CD4-positive, alpha-beta memory T cell (primary cell): ENCODE results near the gene PIN4. TPM values are rescaled to one million over a fixed set of nuclear protein-coding genes. Genes with fewer than 3 reads are reported as not detected.
A peak's percentile ranks its signal among the peaks of the same experiment; 100 is the strongest.

Experiments used
- CTCF ChIA-PET: fragments of 350-600 bp; sonication (Branson Sonifier 250); formaldehyde crosslinking; loops from one replicate; lab custom pipeline; 2021; ENCODE audit warnings: inconsistent platforms; ENCODE audit not compliant: partially characterized antibody; lab: Charles Lee
- POLR2A ChIA-PET: fragments of 350-600 bp; sonication (Branson Sonifier 250); formaldehyde crosslinking; loops from one replicate; lab custom pipeline; 2021; ENCODE audit not compliant: partially characterized antibody; lab: Charles Lee
- DNase-seq, 5 donors: peaks; one replicate each; pipeline versions ENCODE4 v3.0.0 to v3.0.0-alpha.2; 2020 to 2022; ENCODE audit warnings: mixed read lengths in 1 of 5
- H3K27ac ChIP-seq: one replicate; pipeline ENCODE4 v1.7.0; 2013; ENCODE audit warnings: low read depth, low read length
- H3K27me3 ChIP-seq: 2 replicates; pipeline ENCODE4 v1.7.0; 2013; ENCODE audit warnings: mild to moderate bottlenecking, low read length, moderate library complexity; ENCODE audit not compliant: insufficient read depth
- H3K36me3 ChIP-seq: 2 replicates; pipeline ENCODE4 v1.7.0; 2013; ENCODE audit warnings: mild to moderate bottlenecking, low read length, moderate library complexity; ENCODE audit not compliant: insufficient read depth
- H3K4me1 ChIP-seq: 2 replicates; pipeline ENCODE4 v1.7.0; 2013; ENCODE audit warnings: mild to moderate bottlenecking, low read length, moderate library complexity; ENCODE audit not compliant: insufficient read depth
- H3K4me3 ChIP-seq, 2 donors: one replicate each; pipeline ENCODE4 v1.7.0; 2013; ENCODE audit warnings: low read length in 2 of 2, mild to moderate bottlenecking in 1 of 2
- H3K9me3 ChIP-seq, 2 donors: one replicate each; pipeline ENCODE4 v1.7.0; 2013; ENCODE audit warnings: low read length in 2 of 2, control low read depth in 1 of 2; ENCODE audit not compliant: control insufficient read depth in 1 of 2
- H3K27ac Mint-ChIP-seq, 7 donors: one replicate each; pipeline ENCODE4 v1.8.0; 2020 to 2021; ENCODE audit warnings: mixed read lengths in 7 of 7, mild to moderate bottlenecking in 6 of 7, inconsistent platforms in 3 of 7, moderate library complexity in 3 of 7
- H3K27me3 Mint-ChIP-seq, 2 donors: one replicate each; pipeline ENCODE4 v1.8.0; 2020 to 2021; ENCODE audit warnings: mixed read lengths in 2 of 2
- H3K36me3 Mint-ChIP-seq, 2 donors: one replicate each; pipeline ENCODE4 v1.8.0; 2020 to 2021; ENCODE audit warnings: mixed read lengths in 2 of 2, inconsistent platforms in 1 of 2, mild to moderate bottlenecking in 1 of 2
- H3K4me1 Mint-ChIP-seq, 4 donors: one replicate each; pipeline ENCODE4 v1.8.0; 2020 to 2021; ENCODE audit warnings: mixed read lengths in 4 of 4, mild to moderate bottlenecking in 1 of 4
- H3K4me3 Mint-ChIP-seq, 8 donors: one replicate each; pipeline ENCODE4 v1.8.0; 2020 to 2021; ENCODE audit warnings: mixed read lengths in 8 of 8, mild to moderate bottlenecking in 7 of 8, moderate library complexity in 6 of 8, inconsistent platforms in 3 of 8
- H3K9me3 Mint-ChIP-seq, 8 donors: one replicate each; pipeline ENCODE4 v1.8.0; 2020 to 2021; ENCODE audit warnings: mixed read lengths in 8 of 8, mild to moderate bottlenecking in 5 of 8, inconsistent platforms in 3 of 8, moderate library complexity in 1 of 8
- intact Hi-C: fragments of 100-400 bp; cut with micrococcal nuclease; formaldehyde crosslinking; loops from one replicate; pipeline ENCODE4 v1.15.1; 2023
- polyA plus RNA-seq, 2 donors: library from polyadenylated mRNA; unstranded; fragments of 300-500 nt; fragmentation: Illumina TruSeq; gene quantifications; one replicate each; pipeline ENCODE4 v1.2.3, GENCODE V29; 2021
- total RNA-seq, 2 experiments: library from RNA; stranded (reverse); gene quantifications; one replicate each; pipeline ENCODE4 v1.2.3, GENCODE V29; 2021

The PIN4 gene
- total and polyA plus RNA-seq, 4 experiments from 2014 or later: 13.3 to 34.1 (median 21.4) TPM

DNA sequence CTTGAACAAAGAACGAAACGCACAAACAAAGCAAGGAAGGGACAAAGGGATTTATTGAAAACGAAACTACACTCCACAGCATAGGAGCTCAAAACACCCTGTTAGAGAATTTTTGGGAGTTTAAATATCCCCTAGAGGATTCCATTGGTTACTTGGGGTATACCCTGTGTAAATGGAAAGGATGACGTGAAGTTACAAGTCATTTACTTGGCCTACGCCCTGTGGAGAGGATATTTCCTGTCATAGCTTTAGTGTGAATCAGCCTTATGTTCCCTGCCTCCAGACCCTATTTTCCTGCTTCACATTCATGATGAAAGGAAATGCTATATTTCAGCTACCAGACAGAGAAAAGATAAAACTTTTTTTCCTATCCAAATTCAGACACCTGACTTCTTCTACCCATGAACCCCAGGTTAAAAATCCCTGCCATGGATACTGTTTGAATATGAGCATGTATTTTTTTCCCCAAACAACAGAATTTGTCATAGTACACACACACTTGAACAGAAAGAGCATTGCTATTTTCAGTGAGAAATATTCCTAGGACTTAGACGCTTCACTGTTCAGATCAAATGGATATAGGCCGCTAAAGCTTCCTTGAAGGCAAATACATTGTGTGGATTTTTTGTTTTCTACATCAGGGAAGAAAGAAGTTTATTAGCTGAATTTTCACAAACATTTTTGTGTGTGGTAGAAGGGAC lies 20.4 kb downstream of the PIN4 start:
- H3K36me3 Mint-ChIP-seq: peaks cover 14 to 25% of the 10 kb centered on the region in 2 donors
- Histone ChIP-seq H3K27ac (no peak overlapping the region), H3K4me3 (no peak overlapping the region), H3K9me3 (no peaks in the 10 kb centered on the region), H3K4me1 (no peaks in the 10 kb centered on the region), H3K27me3 (no peaks in the 10 kb centered on the region), H3K36me3 (no peaks in the 10 kb centered on the region)
- DNase-seq: no peak
- ChIA-PET CTCF (no interaction called here), POLR2A (no interaction called here)
- peak overlapping the region in 1 of 7 donors; percentile 35 for H3K27ac Mint-ChIP-seq
- no peaks in the 10 kb centered on the region for H3K4me1 Mint-ChIP-seq
- no peak overlapping the region for H3K4me3 Mint-ChIP-seq
- H3K27me3 Mint-ChIP-seq: no peaks in the 10 kb centered on the region
- no peaks in the 10 kb centered on the region for H3K9me3 Mint-ChIP-seq
- intact Hi-C loops: no loop called here

DNA sequence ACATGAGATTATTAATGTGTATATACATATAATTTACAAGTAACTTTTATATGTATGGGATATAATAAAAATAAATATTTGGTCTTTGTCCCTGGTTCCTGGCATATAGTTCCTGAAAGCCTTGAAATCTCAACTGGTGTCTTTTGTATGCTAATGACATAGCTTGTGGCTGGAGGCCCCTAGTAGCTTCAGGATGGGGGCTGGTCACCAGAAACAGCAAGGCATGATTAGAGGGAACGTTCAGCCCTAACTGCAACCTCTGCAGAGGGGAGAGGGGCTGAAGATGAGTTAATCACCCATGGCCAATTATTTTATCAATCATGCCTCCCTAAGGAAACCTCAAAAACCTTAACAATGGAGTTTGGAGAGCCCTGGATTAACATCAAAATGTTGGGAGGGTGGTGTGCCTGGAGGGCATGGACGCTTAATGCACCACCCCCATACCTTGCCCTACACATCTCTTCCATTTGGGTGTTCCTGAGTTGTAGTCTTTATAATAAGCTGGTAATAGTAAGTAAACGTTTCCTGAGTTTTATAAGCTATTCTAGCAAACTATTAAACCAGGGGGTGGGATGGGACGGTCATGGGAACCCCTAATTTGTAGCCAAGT lies 21.3 kb downstream of the PIN4 start:
- H3K9me3 ChIP-seq: no peaks in the 10 kb centered on the region

DNA sequence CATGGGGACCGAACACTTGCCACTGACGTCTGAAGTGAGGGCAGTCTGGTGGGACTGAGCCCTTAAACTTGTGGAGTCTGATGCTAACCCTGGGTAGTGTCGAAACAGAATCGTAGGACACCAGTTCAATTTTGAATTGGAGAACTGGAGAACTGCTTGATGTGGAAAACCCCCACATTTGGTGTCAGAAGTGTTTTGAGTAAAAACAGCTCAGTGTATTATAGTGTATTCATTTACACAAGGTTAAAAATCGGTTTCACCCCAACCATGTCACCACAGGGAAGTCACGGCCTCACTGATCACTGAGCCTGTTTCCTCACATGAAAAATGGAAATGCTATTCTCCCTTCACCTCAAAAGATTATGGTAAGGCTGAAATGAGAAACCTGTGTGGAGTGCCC lies 21.9 kb downstream of the PIN4 start:
- H3K4me1 ChIP-seq: no peaks in the 10 kb centered on the region
- Mint-ChIP-seq H3K4me3 (no peak overlapping the region), H3K36me3 (peaks cover 12 to 21% of the 10 kb centered on the region in 2 donors), H3K27ac (no peak overlapping the region), H3K4me1 (no peaks in the 10 kb centered on the region), H3K9me3 (no peaks in the 10 kb centered on the region), H3K27me3 (no peaks in the 10 kb centered on the region)
- H3K36me3 ChIP-seq: no peaks in the 10 kb centered on the region
- H3K27me3 ChIP-seq: no peaks in the 10 kb centered on the region
- no peak for DNase-seq
- no peak overlapping the region for H3K4me3 ChIP-seq
- intact Hi-C loops: no loop called here
- H3K27ac ChIP-seq: no peak overlapping the region
- H3K9me3 ChIP-seq: no peaks in the 10 kb centered on the region
- CTCF ChIA-PET: no interaction called here
- POLR2A ChIA-PET: no interaction called here

More for the DNA sequence above, 21.3 kb downstream of the PIN4 start:
- Mint-ChIP-seq H3K36me3 (peaks cover 15 to 24% of the 10 kb centered on the region in 2 donors), H3K4me3 (no peak overlapping the region), H3K4me1 (no peaks in the 10 kb centered on the region), H3K27me3 (no peaks in the 10 kb centered on the region), H3K27ac (no peak overlapping the region), H3K9me3 (no peaks in the 10 kb centered on the region)
- intact Hi-C loops: no loop called here
- Histone ChIP-seq H3K27ac (no peak overlapping the region), H3K4me1 (no peaks in the 10 kb centered on the region), H3K4me3 (no peak overlapping the region), H3K36me3 (no peaks in the 10 kb centered on the region), H3K27me3 (no peaks in the 10 kb centered on the region)
- ChIA-PET CTCF (no interaction called here), POLR2A (no interaction called here)
- DNase-seq: no peak

DNA sequence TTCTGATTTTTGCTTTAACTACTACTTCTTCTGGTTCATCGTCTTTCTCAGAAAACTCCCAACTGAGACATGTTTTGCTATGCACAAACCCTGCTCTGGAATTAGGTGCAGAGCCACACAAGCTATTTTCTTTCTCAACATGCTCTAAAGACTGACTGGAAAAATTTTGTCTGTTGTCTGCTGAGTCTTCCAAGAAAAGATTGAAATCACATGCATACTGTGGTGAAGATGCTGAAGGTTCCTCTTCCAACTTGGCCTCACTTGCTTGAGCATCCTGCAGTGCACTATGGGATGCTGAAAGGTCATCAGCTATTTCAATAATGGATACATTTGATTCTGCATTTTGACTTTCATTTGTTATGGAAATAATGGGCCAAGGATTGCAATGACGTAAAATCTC lies 24.1 kb downstream of the PIN4 start:
- Histone ChIP-seq H3K27me3 (no peaks in the 10 kb centered on the region), H3K36me3 (no peaks in the 10 kb centered on the region), H3K4me3 (no peak overlapping the region), H3K9me3 (no peaks in the 10 kb centered on the region), H3K27ac (no peak overlapping the region), H3K4me1 (no peaks in the 10 kb centered on the region)
- Mint-ChIP-seq H3K27me3 (no peaks in the 10 kb centered on the region), H3K4me1 (no peaks in the 10 kb centered on the region), H3K36me3 (peaks cover 12 to 27% of the 10 kb centered on the region in 2 donors), H3K4me3 (no peak overlapping the region), H3K9me3 (no peaks in the 10 kb centered on the region), H3K27ac (no peak overlapping the region)
- intact Hi-C loops: no loop called here
- ChIA-PET POLR2A (no interaction called here), CTCF (no interaction called here)
- DNase-seq: no peak

DNA sequence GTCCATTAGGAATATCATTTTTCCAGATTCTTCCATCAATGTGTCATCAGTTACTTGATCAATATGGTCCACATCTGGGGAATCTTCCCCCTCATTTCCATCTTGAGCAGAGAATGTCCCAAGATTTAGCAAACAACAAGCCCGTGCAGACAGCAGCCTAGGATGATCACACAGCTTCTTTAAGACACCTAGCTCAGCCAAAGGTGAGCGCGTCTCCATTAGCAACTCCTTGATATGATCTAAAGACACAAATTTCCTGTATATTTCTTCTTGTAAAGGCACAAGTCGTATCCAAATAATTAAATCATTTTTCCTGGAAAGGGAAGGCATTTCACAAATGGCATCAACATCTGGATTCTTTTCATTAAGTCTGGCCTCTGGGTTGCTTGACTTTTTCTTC lies 25.8 kb downstream of the PIN4 start:
- Mint-ChIP-seq H3K4me1 (no peaks in the 10 kb centered on the region), H3K4me3 (no peak overlapping the region), H3K27ac (no peak overlapping the region), H3K9me3 (no peaks in the 10 kb centered on the region), H3K27me3 (no peaks in the 10 kb centered on the region), H3K36me3 (peaks cover 16 to 27% of the 10 kb centered on the region in 2 donors)
- Histone ChIP-seq H3K27ac (no peak overlapping the region), H3K9me3 (no peaks in the 10 kb centered on the region), H3K4me1 (no peaks in the 10 kb centered on the region), H3K36me3 (no peaks in the 10 kb centered on the region), H3K4me3 (no peak overlapping the region), H3K27me3 (no peaks in the 10 kb centered on the region)
- CTCF ChIA-PET: no interaction called here
- intact Hi-C loops: no loop called here
- DNase-seq: no peak
- POLR2A ChIA-PET: no interaction called here

DNA sequence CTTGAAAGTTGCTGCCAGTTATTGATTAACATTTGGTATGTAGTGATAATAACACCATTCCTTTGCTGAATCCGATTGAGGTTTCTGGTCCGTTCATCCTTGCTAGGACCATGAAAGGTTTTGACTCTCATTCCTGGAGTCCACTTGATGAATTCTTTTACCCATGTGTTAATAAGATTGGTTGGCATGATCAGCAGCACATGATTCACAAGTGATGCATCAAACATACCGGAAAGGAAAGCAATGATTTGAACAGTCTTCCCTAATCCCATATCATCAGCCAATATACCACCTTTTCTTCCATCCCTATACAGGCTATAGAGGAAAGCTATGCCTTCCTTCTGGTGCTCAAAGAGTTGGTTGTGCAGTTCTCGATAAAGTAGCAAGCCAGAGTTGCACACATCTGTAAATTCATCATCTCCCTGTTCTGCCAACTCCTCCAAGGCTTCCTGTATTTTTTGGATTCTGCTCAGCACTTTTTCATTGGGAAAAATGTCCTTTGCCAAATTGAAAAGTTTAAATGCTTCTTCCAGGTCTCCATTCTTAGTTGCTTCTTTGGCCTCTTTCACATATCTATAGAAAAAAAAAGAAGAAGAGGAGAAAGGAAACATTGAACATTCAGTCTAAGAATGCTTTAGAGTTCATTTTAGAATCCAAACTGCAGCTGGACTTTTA lies 26.7 kb downstream of the PIN4 start:
- H3K27me3 ChIP-seq: no peaks in the 10 kb centered on the region
- Mint-ChIP-seq H3K9me3 (no peaks in the 10 kb centered on the region), H3K27ac (no peak overlapping the region), H3K4me3 (no peak overlapping the region), H3K27me3 (no peaks in the 10 kb centered on the region), H3K36me3 (peaks cover 16 to 31% of the 10 kb centered on the region in 2 donors), H3K4me1 (no peaks in the 10 kb centered on the region)
- ChIA-PET CTCF (no interaction called here), POLR2A (no interaction called here)
- no peaks in the 10 kb centered on the region for H3K4me1 ChIP-seq
- H3K27ac ChIP-seq: no peak overlapping the region
- DNase-seq: no peak
- no peaks in the 10 kb centered on the region for H3K9me3 ChIP-seq
- H3K4me3 ChIP-seq: no peak overlapping the region
- intact Hi-C loops: no loop called here
- no peaks in the 10 kb centered on the region for H3K36me3 ChIP-seq

DNA sequence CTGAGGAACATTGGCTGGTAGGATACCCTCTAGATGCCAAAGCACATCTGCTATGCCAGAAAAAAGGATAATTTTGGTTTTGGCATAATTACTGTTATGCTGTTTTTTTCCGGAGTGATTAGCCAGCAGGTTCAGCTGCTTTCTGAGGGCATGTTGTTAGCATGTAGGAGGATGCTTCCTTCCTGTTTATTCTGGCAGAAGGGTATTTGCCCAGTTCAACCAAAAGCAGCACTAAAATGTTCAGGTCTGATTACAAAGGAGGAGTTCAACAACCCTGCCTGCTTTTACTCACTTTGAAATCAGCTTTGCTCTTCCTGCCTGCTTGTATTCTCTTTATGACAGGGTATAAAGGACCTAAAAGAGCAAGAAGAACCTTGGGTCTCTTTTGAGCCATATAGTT lies 35.4 kb downstream of the PIN4 start:
- intact Hi-C loops: no loop called here
- H3K27me3 ChIP-seq: no peaks in the 10 kb centered on the region
- H3K9me3 ChIP-seq: no peaks in the 10 kb centered on the region
- POLR2A ChIA-PET: no interaction called here
- Mint-ChIP-seq H3K27me3 (no peaks in the 10 kb centered on the region), H3K27ac (no peak overlapping the region), H3K9me3 (no peaks in the 10 kb centered on the region), H3K36me3 (peaks cover 3 to 8% of the 10 kb centered on the region in 2 donors), H3K4me3 (no peak overlapping the region), H3K4me1 (no peaks in the 10 kb centered on the region)
- no peaks in the 10 kb centered on the region for H3K36me3 ChIP-seq
- CTCF ChIA-PET: no interaction called here
- no peak overlapping the region for H3K27ac ChIP-seq
- DNase-seq: no peak
- no peaks in the 10 kb centered on the region for H3K4me1 ChIP-seq
- H3K4me3 ChIP-seq: no peak overlapping the region
